ENCODE results near the gene LRRN3.
A peak's percentile ranks its signal among the peaks of the same experiment; 100 is the strongest.

The LRRN3 gene

DNA sequence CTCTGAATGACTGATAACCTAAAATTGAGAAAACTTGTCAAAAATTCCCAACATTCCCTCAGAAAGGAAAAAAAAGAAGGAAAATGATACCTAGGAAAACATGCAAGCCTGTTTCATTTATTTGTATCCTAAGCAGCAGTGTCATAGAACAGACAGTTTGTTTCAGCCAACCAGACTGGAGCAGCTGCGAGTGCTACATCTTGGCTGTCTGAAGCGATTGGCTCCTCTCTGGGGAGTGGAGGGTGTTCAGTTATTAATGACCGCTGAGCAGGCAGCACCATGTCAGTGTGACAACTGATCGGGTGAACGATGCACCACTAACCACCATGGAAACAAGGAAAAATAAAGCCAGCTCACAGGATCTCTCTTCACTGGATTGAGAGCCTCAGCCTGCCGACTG, at the start of gene LRRN3:
Gene LRRN3 (plus strand): TSS at position 282 of the 400 bp plus-strand sequence. CDS start 31,646 bp downstream, outside the sequence.
- Mint-ChIP-seq H3K27me3 (no peaks in the 10 kb centered on the region), H3K27ac (peak within 1 kb of the TSS; percentile 20), H3K4me1 (ENCODE audit: low read depth) (no peaks in the 10 kb centered on the region), H3K36me3 (ENCODE audit: low read depth) (no peaks in the 10 kb centered on the region), H3K9me3 (no peaks in the 10 kb centered on the region), H3K4me3 (no peak within 1 kb of the TSS)
- intact Hi-C loops (cut with micrococcal nuclease): loop anchor here (1.0 kb wide), 1 partner anchor 395 kb away; no protein-coding TSS in a partner anchor

GRCh38 chr7:111041577-111041976, 49.4 kb upstream of the LRRN3 start:
- Mint-ChIP-seq H3K4me3 (no peak overlapping the region), H3K27me3 (no peaks in the 10 kb centered on the region), H3K36me3 (ENCODE audit: low read depth) (no peaks in the 10 kb centered on the region), H3K4me1 (ENCODE audit: low read depth) (peaks cover 5% of the 10 kb centered on the region), H3K9me3 (no peaks in the 10 kb centered on the region), H3K27ac (no peak overlapping the region)
- intact Hi-C loops (cut with micrococcal nuclease): no loop called here

DNA sequence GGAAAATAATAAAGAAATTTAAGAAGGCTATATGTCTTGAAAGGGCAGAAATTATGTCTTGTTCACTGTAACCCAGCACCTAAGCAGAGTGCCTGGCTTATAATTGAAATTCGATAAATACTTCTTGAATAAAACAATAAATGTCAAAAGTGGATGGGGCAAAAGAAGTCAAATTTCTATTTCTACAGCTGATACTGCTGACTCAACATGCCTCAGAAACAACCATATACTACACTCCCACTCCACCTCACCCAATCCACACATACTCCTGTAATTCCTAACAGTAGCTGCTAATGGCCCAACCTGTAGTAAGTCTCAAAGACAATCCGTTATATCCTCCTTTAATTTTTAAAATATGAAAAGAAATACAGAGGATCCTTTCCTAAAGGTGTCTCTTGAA, 48.1 kb upstream of the LRRN3 start:
- H3K4me3 Mint-ChIP-seq: no peak overlapping the region
- intact Hi-C loops (cut with micrococcal nuclease): no loop called here

GRCh38 chr7:111043561-111043960, 47.4 kb upstream of the LRRN3 start:
- Mint-ChIP-seq H3K4me1 (ENCODE audit: low read depth) (peaks cover 5% of the 10 kb centered on the region), H3K36me3 (ENCODE audit: low read depth) (no peaks in the 10 kb centered on the region), H3K27me3 (no peaks in the 10 kb centered on the region), H3K27ac (no peak overlapping the region), H3K9me3 (no peaks in the 10 kb centered on the region), H3K4me3 (no peak overlapping the region)
- intact Hi-C loops (cut with micrococcal nuclease): no loop called here

More for the DNA sequence above, 48.1 kb upstream of the LRRN3 start:
- no peaks in the 10 kb centered on the region for H3K9me3 Mint-ChIP-seq
- H3K36me3 Mint-ChIP-seq (ENCODE audit: low read depth): no peaks in the 10 kb centered on the region
- peaks cover 5% of the 10 kb centered on the region for H3K4me1 Mint-ChIP-seq (ENCODE audit: low read depth)
- no peaks in the 10 kb centered on the region for H3K27me3 Mint-ChIP-seq
- H3K27ac Mint-ChIP-seq: no peak overlapping the region

GRCh38 chr7:111045449-111045848, 45.5 kb upstream of the LRRN3 start:
- no peaks in the 10 kb centered on the region for H3K9me3 Mint-ChIP-seq
- no peaks in the 10 kb centered on the region for H3K27me3 Mint-ChIP-seq
- peaks cover 5% of the 10 kb centered on the region for H3K4me1 Mint-ChIP-seq (ENCODE audit: low read depth)
- no peaks in the 10 kb centered on the region for H3K36me3 Mint-ChIP-seq (ENCODE audit: low read depth)
- intact Hi-C loops (cut with micrococcal nuclease): no loop called here
- H3K4me3 Mint-ChIP-seq: no peak overlapping the region
- no peak overlapping the region for H3K27ac Mint-ChIP-seq

DNA sequence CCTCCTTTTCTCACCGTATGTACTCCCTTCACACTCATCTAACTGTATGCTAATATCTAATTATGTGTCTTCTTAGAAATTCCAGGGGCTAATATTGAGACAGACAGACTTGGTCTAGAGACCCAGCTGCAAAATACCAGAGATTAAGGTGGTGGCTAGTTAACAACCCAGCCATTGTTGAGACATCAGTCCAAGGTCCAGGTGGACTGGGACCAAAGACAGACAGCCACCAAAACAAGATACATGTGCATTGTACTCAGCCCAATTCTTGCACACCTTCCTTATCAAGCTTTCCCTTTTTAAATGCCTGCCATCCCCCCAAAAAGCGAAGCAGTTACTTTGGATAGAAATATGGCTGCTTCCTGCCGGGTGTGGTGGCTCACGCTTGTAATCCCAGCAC, 43.3 kb upstream of the LRRN3 start:
- no peak overlapping the region for H3K4me3 Mint-ChIP-seq
- intact Hi-C loops (cut with micrococcal nuclease): no loop called here
- H3K27ac Mint-ChIP-seq: no peak overlapping the region
- no peaks in the 10 kb centered on the region for H3K27me3 Mint-ChIP-seq
- no peaks in the 10 kb centered on the region for H3K9me3 Mint-ChIP-seq
- H3K36me3 Mint-ChIP-seq (ENCODE audit: low read depth): no peaks in the 10 kb centered on the region
- H3K4me1 Mint-ChIP-seq (ENCODE audit: low read depth): no peaks in the 10 kb centered on the region

DNA sequence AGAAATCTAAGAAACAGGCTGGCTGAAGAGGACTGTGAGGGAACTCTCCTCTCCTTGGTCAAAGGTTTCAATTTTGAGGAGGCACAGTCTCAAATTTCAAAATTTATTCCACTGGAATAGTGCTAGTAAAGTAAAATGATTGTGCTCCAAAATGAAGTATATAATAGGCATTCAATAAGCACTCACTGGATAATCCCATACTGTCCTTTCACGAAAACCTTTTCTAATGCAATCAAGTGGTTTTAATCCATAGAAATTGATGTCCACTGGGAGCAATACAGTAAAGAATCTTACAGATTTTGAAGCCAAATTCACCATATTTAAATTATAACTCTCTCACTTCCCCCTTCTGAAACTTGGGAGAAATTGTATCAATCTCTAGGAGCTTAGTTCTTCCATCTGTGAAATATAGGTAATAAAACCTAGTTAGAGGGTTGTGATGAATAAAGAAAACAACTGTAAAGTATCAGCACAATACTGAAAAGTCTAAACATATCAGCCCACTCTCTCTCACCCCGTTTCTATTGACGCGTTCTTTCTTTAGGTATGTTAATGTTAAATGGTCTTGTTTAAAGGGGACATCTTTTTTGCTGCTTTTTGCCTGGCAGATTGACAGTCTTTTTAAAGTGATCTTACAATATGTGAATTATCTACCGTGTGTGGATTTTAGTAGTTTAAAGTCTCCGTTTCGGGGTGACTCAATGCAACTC, 40.8 kb upstream of the LRRN3 start:
- Mint-ChIP-seq H3K27ac (no peak overlapping the region), H3K9me3 (no peaks in the 10 kb centered on the region), H3K36me3 (ENCODE audit: low read depth) (no peaks in the 10 kb centered on the region), H3K4me1 (ENCODE audit: low read depth) (no peaks in the 10 kb centered on the region), H3K4me3 (no peak overlapping the region), H3K27me3 (no peaks in the 10 kb centered on the region)
- intact Hi-C loops (cut with micrococcal nuclease): no loop called here

- Mint-ChIP-seq H3K36me3 (ENCODE audit: low read depth) (no peaks in the 10 kb centered on the region), H3K27ac (no peak overlapping the region), H3K9me3 (no peaks in the 10 kb centered on the region), H3K27me3 (no peaks in the 10 kb centered on the region), H3K4me1 (ENCODE audit: low read depth) (no peaks in the 10 kb centered on the region), H3K4me3 (no peak overlapping the region)
- intact Hi-C loops (cut with micrococcal nuclease): no loop called here
These were observed 40.0 kb upstream of the LRRN3 start for GRCh38 chr7:111050875-111051416.

DNA sequence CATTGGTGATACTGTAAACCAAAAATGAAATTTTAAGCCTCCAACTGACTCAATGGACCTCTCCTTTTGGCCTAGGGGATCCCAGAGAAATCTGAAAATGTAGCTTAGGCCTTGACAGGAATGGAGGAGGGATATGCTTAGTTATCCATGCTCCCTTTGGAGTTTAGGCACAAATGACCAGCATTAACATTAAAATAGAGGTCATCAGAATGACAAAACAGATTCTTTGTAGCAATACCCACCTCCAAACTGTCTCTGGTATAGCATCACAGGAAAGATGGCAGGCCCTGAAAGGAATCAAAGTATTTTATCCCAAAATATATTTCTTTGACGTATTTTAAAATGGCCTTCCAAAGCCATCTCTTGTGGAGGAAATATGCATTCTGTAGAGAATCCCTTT, 39.1 kb upstream of the LRRN3 start:
- Mint-ChIP-seq H3K27me3 (no peaks in the 10 kb centered on the region), H3K4me1 (ENCODE audit: low read depth) (no peaks in the 10 kb centered on the region), H3K4me3 (no peak overlapping the region), H3K27ac (no peak overlapping the region), H3K36me3 (ENCODE audit: low read depth) (no peaks in the 10 kb centered on the region), H3K9me3 (no peaks in the 10 kb centered on the region)
- intact Hi-C loops (cut with micrococcal nuclease): no loop called here

DNA sequence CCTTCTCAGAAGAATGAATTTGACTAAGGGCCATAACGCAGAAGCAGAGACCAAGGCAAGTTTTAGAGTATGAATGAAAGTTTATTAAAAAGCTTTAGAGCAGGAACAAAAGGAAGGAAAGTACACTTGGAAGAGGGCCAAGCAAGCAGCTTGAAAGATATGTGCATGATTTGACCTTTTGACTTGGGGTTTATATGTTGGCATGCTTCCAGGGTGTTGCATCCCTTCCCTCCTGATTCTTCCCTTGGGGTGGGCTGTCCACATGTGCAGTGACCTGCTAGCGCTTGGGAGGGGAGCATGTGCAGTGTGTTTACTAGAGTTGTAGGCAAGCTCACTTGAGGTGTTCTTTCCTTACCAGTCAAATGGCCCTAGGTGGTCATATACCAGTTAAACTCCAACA, 37.9 kb upstream of the LRRN3 start:
- Mint-ChIP-seq H3K4me3 (no peak overlapping the region), H3K36me3 (ENCODE audit: low read depth) (no peaks in the 10 kb centered on the region), H3K27ac (no peak overlapping the region), H3K9me3 (no peaks in the 10 kb centered on the region), H3K4me1 (ENCODE audit: low read depth) (no peaks in the 10 kb centered on the region), H3K27me3 (no peaks in the 10 kb centered on the region)
- intact Hi-C loops (cut with micrococcal nuclease): no loop called here

DNA sequence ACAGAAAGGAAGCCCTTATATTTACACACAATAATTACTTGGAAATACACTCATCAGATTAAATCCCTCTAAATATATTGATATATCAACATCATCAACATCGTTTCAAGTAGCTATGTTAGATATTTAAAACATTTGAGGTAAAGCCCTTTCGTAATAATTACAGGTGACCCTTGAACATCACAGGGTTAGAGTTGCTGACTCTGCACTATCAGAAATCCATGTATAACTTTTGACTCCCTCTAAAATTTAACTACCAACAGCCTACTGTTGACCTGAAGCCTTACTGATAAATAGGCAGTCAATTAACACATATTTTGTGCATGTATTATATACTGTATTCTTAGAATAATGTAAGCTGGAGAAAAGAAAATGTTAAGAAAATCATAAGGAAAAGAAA, 34.6 kb upstream of the LRRN3 start:
- Mint-ChIP-seq H3K27ac (no peak overlapping the region), H3K36me3 (ENCODE audit: low read depth) (no peaks in the 10 kb centered on the region), H3K27me3 (no peaks in the 10 kb centered on the region), H3K9me3 (no peaks in the 10 kb centered on the region), H3K4me1 (ENCODE audit: low read depth) (no peaks in the 10 kb centered on the region), H3K4me3 (no peak overlapping the region)
- intact Hi-C loops (cut with micrococcal nuclease): no loop called here

- no peaks in the 10 kb centered on the region for H3K4me1 Mint-ChIP-seq (ENCODE audit: low read depth)
- intact Hi-C loops (cut with micrococcal nuclease): no loop called here
- H3K9me3 Mint-ChIP-seq: peaks cover 7% of the 10 kb centered on the region
- H3K27me3 Mint-ChIP-seq: no peaks in the 10 kb centered on the region
- no peak overlapping the region for H3K4me3 Mint-ChIP-seq
- no peaks in the 10 kb centered on the region for H3K36me3 Mint-ChIP-seq (ENCODE audit: low read depth)
- H3K27ac Mint-ChIP-seq: no peak overlapping the region
These were observed 33.9 kb upstream of the LRRN3 start for GRCh38 chr7:111057066-111057465.

DNA sequence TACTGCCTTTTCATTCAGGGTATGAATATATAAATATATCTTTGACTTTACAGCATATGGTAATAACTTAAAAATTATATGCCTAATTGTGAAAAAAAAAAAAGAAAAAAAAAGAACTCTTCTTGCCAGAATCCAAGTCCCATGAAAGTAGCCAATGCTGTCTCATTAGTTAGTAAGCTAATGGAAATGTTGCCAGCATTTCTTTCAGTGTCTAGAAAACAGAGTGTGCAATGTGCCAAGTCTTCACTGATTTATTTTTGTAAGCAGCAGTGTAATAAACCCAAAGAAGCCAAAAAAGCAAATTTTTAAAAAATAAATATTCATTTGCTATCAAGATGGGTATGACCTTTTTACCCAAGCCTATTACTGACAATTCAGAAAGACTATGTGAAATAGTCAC, 31.1 kb upstream of the LRRN3 start:
- Mint-ChIP-seq H3K27me3 (no peaks in the 10 kb centered on the region), H3K4me3 (no peak overlapping the region), H3K36me3 (ENCODE audit: low read depth) (no peaks in the 10 kb centered on the region), H3K27ac (no peak overlapping the region), H3K4me1 (ENCODE audit: low read depth) (no peaks in the 10 kb centered on the region), H3K9me3 (peaks cover 34% of the 10 kb centered on the region)
- intact Hi-C loops (cut with micrococcal nuclease): no loop called here

DNA sequence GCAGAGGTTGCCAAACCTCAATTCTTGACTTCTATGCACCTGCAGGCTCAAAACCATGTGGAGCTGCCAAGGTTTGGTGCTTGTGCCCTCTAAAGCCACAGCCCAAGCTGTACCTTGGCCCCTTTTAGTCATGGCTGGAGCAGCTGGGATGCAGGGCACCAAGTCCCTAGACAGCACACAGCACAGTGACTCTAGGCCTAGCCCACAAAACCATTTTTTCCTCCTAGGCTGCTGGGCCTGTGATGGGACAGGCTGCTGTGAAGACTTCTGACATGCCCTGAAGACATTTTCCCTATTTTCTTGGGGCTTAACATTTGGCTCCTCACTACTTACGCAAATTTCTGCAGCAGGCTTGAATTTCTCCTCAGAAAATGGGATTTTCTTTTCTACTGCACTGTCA, 27.8 kb upstream of the LRRN3 start:
- peaks cover 44% of the 10 kb centered on the region for H3K9me3 Mint-ChIP-seq
- H3K4me1 Mint-ChIP-seq (ENCODE audit: low read depth): peaks cover 6% of the 10 kb centered on the region
- no peaks in the 10 kb centered on the region for H3K36me3 Mint-ChIP-seq (ENCODE audit: low read depth)
- intact Hi-C loops (cut with micrococcal nuclease): no loop called here
- no peaks in the 10 kb centered on the region for H3K27me3 Mint-ChIP-seq
- no peak overlapping the region for H3K4me3 Mint-ChIP-seq
- H3K27ac Mint-ChIP-seq: no peak overlapping the region

- Mint-ChIP-seq H3K4me1 (ENCODE audit: low read depth) (peaks cover 6% of the 10 kb centered on the region), H3K9me3 (peaks cover 35% of the 10 kb centered on the region), H3K27ac (no peak overlapping the region), H3K27me3 (no peaks in the 10 kb centered on the region), H3K36me3 (ENCODE audit: low read depth) (no peaks in the 10 kb centered on the region), H3K4me3 (no peak overlapping the region)
- intact Hi-C loops (cut with micrococcal nuclease): no loop called here
These were observed 23.7 kb upstream of the LRRN3 start for GRCh38 chr7:111067251-111067650.

Measured in dendritic cell treated with granulocyte-macrophage colony-stimulating factor and Interleukin-4, amounts not matched to agents 40 ng/mL and 50 ng/mL, for 4 days (primary cell).